GM21360 (cell line): ENCODE data around the gene SPATA21.

Source experiments
- ATAC-seq: cut with Tn5 transposase; IDR thresholded peaks from one replicate; pipeline ENCODE4 v1.9.1; 2021; ENCODE audit warnings: mild to moderate bottlenecking, moderate library complexity; ENCODE audit not compliant: unreplicated experiment

SPATA21 gene

DNA sequence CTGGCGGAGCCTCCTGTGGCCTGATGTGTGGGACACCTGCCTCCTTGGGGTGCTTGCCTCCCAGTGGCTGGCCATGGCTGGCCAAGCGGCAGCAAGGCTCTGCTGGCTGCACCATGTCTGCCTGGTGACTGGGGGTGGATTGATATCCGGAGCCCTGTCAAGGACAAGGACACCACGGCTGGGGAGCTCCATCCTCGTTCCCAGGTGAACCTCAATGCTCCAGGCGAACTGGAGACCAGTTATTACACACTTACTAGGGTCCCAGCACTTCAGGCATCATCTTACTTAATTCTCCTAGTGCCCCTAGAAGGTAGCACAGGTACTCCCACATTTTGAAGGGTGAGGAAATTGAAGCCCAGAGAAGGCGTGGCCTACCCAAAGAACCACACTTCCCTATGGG lies 15.2 kb downstream of the SPATA21 start:
- no peak for ATAC-seq

- ATAC-seq, result no peak
Measured at GRCh38 chr1:16421201-16421600, 16.0 kb downstream of the SPATA21 start.

DNA sequence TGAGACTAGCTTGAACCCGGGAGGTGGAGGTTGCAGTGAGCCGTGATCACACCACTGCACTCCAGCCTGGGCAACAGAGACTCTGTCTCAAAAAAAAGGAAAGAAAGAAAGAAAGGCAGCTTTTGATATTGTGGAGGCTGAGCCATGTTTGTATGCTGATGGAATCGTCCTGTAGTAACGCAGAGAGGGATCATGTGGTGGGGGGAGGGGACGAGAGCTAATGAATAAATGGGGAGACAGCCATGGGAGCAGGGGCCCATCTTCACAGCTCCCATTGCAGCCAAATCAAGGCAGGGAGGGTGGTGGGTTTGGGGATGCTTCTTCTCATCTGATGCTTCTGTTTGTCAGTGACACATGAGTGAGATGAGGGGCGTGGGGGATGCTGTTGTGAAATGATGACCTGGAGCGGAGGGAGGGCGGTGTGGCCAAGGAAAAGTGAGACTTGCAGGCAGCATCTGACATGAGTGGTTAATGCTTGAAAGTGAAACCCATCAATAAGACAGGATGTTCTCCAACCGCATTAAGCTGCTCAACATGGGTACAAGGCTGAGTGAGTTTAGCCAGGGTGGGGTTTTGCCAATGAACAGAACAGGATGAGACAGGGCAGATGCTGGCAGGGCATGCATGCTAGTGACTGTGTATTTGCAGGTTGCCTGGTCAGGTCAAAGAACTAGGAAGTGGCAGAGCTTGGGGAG lies 16.7 kb downstream of the SPATA21 start:
- ATAC-seq, result no peak

DNA sequence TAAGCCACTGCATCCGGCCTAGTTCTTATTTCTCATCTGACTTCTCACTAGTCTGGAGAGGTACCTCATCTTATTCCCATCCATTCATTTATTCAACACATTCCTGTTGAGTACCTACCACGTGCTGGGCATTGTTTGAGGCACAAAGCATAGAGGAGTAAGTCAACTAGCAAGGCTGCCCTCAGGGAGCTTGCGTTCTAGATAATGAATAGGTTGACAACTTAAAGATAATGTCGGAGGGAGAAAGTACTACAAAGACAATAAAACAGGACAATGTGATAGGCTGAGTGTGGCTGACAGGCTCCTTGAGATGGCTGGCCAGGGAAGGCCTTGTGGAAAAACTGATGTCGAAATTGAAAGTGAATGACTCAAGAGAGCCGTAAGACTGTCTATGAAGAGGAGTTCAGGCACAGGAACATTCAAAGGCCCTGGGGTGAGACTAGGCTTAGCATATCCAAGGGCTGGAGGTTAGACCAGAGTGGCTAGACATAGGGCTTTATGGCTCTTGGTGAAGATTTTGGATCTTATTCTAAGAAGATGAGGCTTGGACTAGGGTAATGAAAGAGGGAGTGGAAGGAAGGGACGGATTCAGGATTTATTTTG lies 18.3 kb downstream of the SPATA21 start:
- no peak for ATAC-seq

- no peak for ATAC-seq
Measured at GRCh38 chr1:16413191-16413590, 24.0 kb downstream of the SPATA21 start.

GRCh38 chr1:16410803-16411202 lies 26.4 kb downstream of the SPATA21 start:
- no peak for ATAC-seq

DNA sequence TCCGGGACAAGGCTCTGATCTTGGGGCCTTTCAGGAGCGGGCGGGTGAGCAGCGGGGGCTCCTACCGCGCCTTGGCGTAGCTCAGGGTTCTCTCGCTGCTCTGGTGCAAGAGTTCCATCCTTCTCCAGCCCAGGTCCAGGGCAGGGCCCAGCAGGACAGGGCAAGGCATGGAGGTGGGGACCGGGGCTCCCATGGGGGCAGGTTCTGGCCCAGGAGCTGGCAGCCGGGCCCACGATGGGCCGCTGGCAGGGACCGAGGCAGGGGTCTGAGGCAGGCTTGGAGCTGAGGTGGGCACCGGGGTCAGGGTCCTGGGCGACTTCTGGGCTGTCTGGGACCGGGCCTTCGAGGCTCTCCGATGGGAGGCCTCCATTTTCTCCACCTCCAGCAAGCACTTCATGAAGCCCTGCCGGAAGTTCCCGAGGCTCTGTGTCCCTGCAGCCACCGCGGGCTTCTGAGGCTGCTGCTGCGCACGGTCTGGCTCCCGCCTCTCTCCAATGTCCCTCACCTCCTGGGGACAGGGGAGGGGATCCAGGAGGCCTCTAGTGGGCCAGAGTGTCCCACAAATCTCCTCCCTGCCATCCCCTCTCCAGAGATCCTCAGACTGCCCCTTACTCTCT lies 27.6 kb downstream of the SPATA21 start:
- no peak for ATAC-seq

- ATAC-seq, result no peak
Measured at GRCh38 chr1:16406868-16407267, 30.4 kb downstream of the SPATA21 start.

- no peak for ATAC-seq
Measured at GRCh38 chr1:16405441-16405840, 31.8 kb downstream of the SPATA21 start.

- ATAC-seq, result no peak
Measured at GRCh38 chr1:16402742-16403141, 34.5 kb downstream of the SPATA21 start.

GRCh38 chr1:16398371-16398953 lies 38.8 kb downstream of the SPATA21 start:
- no peak for ATAC-seq

- no peak for ATAC-seq
Measured at GRCh38 chr1:16397120-16397519, 40.1 kb downstream of the SPATA21 start.

DNA sequence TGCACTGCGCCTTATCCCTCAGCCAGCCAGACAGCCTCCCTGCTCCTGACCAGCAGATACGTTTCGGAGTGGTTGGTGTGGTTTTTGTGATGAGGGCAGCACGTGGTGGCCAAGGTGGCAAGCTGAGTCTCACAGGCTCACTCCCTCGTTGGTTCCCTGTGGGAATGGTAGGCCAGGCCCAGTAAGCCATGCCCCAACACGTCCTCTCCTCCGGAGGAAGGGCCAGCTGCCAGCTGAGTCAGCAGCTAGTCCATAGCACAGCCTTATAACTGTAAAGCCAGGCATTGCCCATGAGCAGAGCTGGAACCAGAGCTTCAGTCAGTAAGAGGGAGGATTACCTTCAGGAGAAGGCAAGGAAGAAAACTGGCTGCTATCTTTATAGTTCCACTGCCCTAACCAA lies 40.6 kb downstream of the SPATA21 start:
- no peak for ATAC-seq

DNA sequence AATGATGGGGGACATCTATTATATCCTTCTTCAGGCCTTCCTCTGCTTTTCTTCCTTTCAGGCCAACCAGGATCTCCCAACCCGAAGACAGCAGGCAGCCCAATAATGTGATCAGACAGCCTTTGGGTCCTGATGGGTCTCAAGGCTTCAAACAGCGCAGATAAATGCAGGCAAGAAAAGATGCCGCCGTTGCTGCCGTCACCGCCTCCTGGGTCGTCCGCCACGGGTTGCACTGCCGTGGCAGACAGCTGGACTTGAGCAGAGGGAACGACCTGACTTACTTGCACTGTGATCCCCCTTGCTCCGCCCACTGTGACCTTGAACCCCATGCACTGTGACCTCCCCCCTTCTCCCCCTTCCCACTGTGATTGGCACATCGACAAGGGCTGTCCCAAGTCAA lies 42.2 kb downstream of the SPATA21 start:
- ATAC-seq, result no peak

DNA sequence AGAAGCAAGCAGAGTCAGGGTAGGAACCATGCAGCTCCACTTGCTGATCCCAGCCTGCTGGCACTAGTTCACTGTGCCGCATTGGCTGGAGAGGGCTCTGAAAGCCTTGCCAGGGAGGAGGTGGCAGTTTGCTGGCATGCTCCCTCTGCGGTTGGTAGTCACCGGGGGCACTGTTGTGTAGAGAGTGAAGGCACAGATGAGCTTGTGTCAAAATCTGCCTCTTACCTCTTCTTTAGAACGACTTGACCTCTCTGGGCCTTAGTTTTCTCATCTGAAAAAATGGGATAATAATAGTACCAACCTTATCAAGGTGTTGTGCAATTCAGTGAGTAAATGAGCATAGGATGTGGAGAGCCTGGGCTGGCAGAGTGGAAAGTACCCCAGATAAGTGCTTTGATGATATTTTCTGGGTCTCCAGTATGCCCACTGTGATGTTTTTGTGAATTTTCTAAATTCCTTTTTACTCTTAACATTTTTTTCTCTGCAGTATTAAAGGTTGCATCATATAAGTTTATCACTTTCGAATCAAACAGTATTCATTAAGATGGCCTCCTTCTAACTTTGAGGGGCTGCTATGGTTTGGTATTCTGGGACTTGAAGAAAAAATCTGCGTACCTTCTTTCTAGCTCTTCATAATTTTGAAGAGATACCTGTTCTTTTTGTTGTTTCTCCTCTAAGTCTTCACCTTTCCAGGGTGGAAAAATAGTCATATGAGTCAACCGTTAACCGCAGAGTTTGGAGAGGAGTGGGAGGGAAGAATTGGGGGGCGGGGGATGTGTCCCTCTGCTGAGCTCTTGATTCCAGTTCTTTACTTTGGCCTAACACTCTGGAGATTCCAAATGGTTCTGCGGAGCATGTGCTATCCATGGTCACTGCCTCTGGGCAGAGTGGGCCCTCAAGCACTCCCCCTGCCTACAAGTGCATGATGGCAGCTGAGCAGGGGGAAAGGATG lies 43.4 kb downstream of the SPATA21 start:
- no peak for ATAC-seq

- no peak for ATAC-seq
Measured at GRCh38 chr1:16392740-16393569, 44.3 kb downstream of the SPATA21 start.

DNA sequence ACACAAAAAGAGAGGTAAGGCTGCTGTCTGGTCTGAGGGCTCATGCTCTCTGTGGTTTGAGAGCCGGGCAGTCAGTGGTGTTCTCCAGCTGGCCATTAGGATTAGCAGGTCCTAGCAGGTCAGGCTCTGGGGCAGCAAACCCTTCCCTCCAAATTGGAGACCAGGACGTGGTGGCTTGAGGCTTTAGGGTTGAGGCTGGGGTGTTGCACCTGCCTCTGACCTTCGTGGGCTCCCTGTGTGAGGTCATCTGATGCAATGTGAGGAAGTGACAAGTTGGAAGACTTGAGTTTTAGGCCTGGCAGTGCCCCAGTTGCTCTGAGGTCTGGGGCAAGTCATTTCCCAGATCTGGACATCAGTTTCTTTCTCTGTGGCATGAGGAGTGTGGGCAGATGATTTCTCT lies 45.8 kb downstream of the SPATA21 start:
- no peak for ATAC-seq

DNA sequence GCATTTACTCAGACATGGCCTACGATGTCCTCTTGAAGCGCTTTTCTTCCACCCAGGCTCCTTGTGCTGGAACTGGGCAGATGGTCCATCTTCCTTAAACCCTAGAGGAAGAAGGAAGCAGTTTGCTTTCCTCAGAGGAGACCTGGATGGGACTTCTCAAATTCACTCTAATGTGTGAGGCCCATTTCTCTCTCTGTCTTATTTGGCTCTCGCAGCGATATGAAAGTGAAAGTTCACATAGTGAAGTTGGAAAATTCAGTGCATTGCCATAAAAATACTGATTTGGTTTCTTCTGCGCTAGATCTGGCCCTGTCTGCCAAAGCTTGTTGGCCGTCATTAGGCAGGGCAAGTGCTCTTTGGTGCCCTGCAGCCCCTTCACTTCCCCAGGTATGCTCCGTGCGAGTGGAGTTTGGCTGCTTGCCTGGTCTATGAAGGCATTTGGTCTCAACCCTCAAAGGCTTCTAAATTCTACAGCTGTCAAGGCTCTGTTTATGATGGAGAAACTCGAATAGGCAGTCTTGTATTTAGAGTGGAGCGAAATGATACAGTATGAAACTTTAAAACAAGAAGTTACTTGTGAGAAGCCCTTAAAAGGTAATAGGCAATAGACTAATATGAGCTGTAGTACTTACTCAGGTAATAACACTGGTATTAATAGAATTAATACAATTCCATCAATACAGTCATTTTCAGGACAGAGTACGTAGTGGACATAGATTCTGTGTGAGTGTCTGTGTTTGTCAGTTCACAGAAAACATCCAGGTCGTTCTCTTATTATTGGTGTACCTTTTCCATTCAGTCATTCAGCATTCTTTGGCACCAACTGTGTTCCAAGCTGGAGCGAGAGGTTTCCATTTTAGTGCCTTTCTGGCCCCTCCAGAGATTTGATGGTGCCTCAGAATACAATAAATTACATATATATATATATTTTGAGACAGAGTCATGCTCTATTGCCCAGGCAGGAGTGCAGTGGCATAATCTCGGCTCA lies 49.7 kb downstream of the SPATA21 start:
- ATAC-seq, result no peak
